Endothelial cell of umbilical vein (primary cell): Measurements from ENCODE around the gene SHKBP1. TPM values are rescaled to one million over a fixed set of nuclear protein-coding genes. Genes with fewer than 3 reads are reported as not detected.

ENCODE experiments used
- BruUV-seq: library from RNA; stranded (reverse); fragments of 400-500 nt; replicated peaks from 2 replicates; lab custom pipeline; 2021; lab: Mats Ljungman, UMichigan
- CTCF ChIA-PET: fragments of 300-600, 350-600 bp; sonication (Branson Sonifier 250); formaldehyde crosslinking; loops from one replicate; lab custom pipeline; 2021; ENCODE audit warnings: antibody characterized with exemption, inconsistent platforms; lab: Charles Lee
- POLR2A ChIA-PET: fragments of 300-600, 350-600 bp; sonication (Branson Sonifier 250); formaldehyde crosslinking; loops from one replicate; lab custom pipeline; 2021; ENCODE audit warnings: antibody characterized with exemption, inconsistent platforms; lab: Charles Lee
- DNase-seq: peaks from one replicate; pipeline ENCODE4 v3.0.0-alpha.2; 2011; ENCODE audit warnings: low read depth, low spot score
- FAIRE-seq: peaks from 2 replicates; lab custom pipeline; 2011; peaks lifted over from hg19 to GRCh38; lab: Jason Lieb, UNC
- H2AFZ ChIP-seq: 2 replicates; pipeline ENCODE4 v1.6.0; 2012; ENCODE audit warnings: low read depth, low read length, control low read depth, inconsistent platforms
- H3K27ac ChIP-seq: 2 replicates; pipeline ENCODE4 v1.5.1; 2011; ENCODE audit warnings: low read depth, mild to moderate bottlenecking, control low read depth, low read length, moderate library complexity; ENCODE audit not compliant: insufficient read depth
- H3K27me3 ChIP-seq, 2 experiments: 2 replicates each; pipeline versions ENCODE4 v1.6.0 to v1.6.1; 2011; ENCODE audit warnings: low read length in 2 of 2, mixed read lengths in 1 of 2; ENCODE audit not compliant: control insufficient read depth in 2 of 2, insufficient read depth in 2 of 2
- H3K36me3 ChIP-seq, 2 experiments: 2 replicates in 1 of 2; 3 replicates in 1 of 2; pipeline ENCODE4 v1.5.1; 2011; ENCODE audit warnings: low read length in 2 of 2, mild to moderate bottlenecking in 1 of 2, moderate library complexity in 1 of 2; ENCODE audit not compliant: control insufficient read depth in 2 of 2, insufficient read depth in 2 of 2; ENCODE audit errors: extremely low read depth in 1 of 2
- H3K4me1 ChIP-seq: 3 replicates; pipeline ENCODE4 v1.5.1; 2011; ENCODE audit warnings: mild to moderate bottlenecking, low read length; ENCODE audit not compliant: control insufficient read depth, insufficient read depth; ENCODE audit errors: extremely low read depth
- H3K4me2 ChIP-seq: 2 replicates; pipeline ENCODE4 v1.6.1; 2011; ENCODE audit warnings: low read length, control low read depth, mixed read lengths; ENCODE audit not compliant: insufficient read depth
- H3K4me3 ChIP-seq, 3 experiments: fragments of 200-600 bp in 1 of 3; sonication (generic), shearing (Covaris generic) in 1 of 3; replicated peaks in 1 of 3; 2 replicates each; pipeline ENCODE4 v1.5.1; 2011 to 2016; ENCODE audit warnings: control low read depth in 3 of 3, low read length in 3 of 3, mild to moderate bottlenecking in 2 of 3, inconsistent platforms in 1 of 3, low read depth in 1 of 3, moderate library complexity in 1 of 3; ENCODE audit not compliant: insufficient read depth in 1 of 3
- H3K79me2 ChIP-seq: 2 replicates; pipeline ENCODE4 v1.6.0; 2012; ENCODE audit warnings: low read length, inconsistent platforms; ENCODE audit not compliant: control insufficient read depth, insufficient read depth
- H3K9ac ChIP-seq: replicated peaks from 2 replicates; pipeline ENCODE3; 2011; ENCODE audit warnings: low read length, control low read depth; ENCODE audit not compliant: insufficient read depth; ENCODE audit errors: extremely low read depth
- H3K9me1 ChIP-seq: replicated peaks from 3 replicates; pipeline ENCODE4 v1.6.0; 2011; ENCODE audit warnings: mild to moderate bottlenecking, low read length; ENCODE audit not compliant: control insufficient read depth, insufficient read depth; ENCODE audit errors: extremely low read depth
- H3K9me3 ChIP-seq: replicated peaks from 2 replicates; pipeline ENCODE4 v1.5.1; 2012; ENCODE audit warnings: low read length, inconsistent platforms; ENCODE audit not compliant: control insufficient read depth, insufficient read depth
- H4K20me1 ChIP-seq: replicated peaks from 2 replicates; pipeline ENCODE3; 2011; ENCODE audit warnings: mild to moderate bottlenecking, low read length; ENCODE audit not compliant: control insufficient read depth, insufficient read depth; ENCODE audit errors: extremely low read depth
- EZH2 ChIP-seq: IDR thresholded peaks from 2 replicates; pipeline ENCODE4 v1.6.1; 2012; ENCODE audit warnings: borderline replicate concordance, low read depth, mild to moderate bottlenecking, moderate library complexity, low read length, inconsistent platforms; ENCODE audit not compliant: severe bottlenecking
- FOS ChIP-seq: IDR thresholded peaks from 2 replicates; pipeline ENCODE4 v1.6.1; 2011; ENCODE audit warnings: mild to moderate bottlenecking, low read length, moderate library complexity, borderline replicate concordance; ENCODE audit not compliant: insufficient read depth
- GATA2 ChIP-seq: IDR thresholded peaks from 2 replicates; pipeline ENCODE4 v1.7.0; 2011; ENCODE audit warnings: low read depth, mild to moderate bottlenecking, moderate library complexity, mixed read lengths, low read length; ENCODE audit not compliant: insufficient read length, insufficient read depth
- JUN ChIP-seq: IDR thresholded peaks from 2 replicates; pipeline ENCODE4 v1.6.1; 2011; ENCODE audit warnings: borderline replicate concordance, low read depth; ENCODE audit not compliant: insufficient read length, insufficient read depth
- MYC ChIP-seq: IDR thresholded peaks from one replicate; pipeline ENCODE4 v1.6.1; 2011; ENCODE audit warnings: mild to moderate bottlenecking, low read depth, low read length
- POLR2A ChIP-seq: IDR thresholded peaks from 2 replicates; pipeline ENCODE4 v1.6.1; 2012; ENCODE audit warnings: low read depth, mild to moderate bottlenecking, control low read depth, low read length
- POLR2AphosphoS5 ChIP-seq: IDR thresholded peaks from 2 replicates; pipeline ENCODE4 v1.6.1; 2012; ENCODE audit warnings: low read depth, mild to moderate bottlenecking, control low read depth, low read length, moderate library complexity; ENCODE audit not compliant: insufficient read depth
- dilution Hi-C: fragments of 300-500 bp; cut with MboI; formaldehyde crosslinking; loops from one replicate; pipeline ENCODE4 v1.15.0; 2019; ENCODE audit warnings: low sequenced_read_pairs; ENCODE audit not compliant: extremely low pct_ligation_motif_present
- intact Hi-C: fragments of 100-400 bp; cut with micrococcal nuclease; formaldehyde crosslinking; loops from one replicate; pipeline ENCODE4 v1.10.0; 2022
- polyA plus RNA-seq, 4 experiments: library from polyadenylated mRNA; depleted of rRNA in 3 of 4; stranded (reverse) in 3 of 4; unstranded in 1 of 4; fragments of >200 nt; gene quantifications; 2 replicates each; pipeline versions ENCODE4 v1.2.1 to v1.2.3, GENCODE V29; 2011 to 2012; ENCODE audit warnings: missing spikeins in 1 of 4
- total RNA-seq: library from RNA; stranded (reverse); gene quantifications from 2 replicates; pipeline ENCODE4 v1.2.3, GENCODE V29; 2021
- TF ChIP-seq, protein P1 (sequence below), 2 donors: IDR thresholded peaks; 1 replicate in 1 of 2; 2 replicates in 1 of 2; pipeline ENCODE4 v1.5.1; 2011; ENCODE audit warnings: low read length in 2 of 2, mild to moderate bottlenecking in 2 of 2, moderate library complexity in 2 of 2, control low read depth in 1 of 2, inconsistent platforms in 1 of 2, low read depth in 1 of 2; ENCODE audit not compliant: insufficient read depth in 1 of 2; ENCODE audit errors: extremely low read depth in 1 of 2
- TF ChIP-seq, protein P2 (sequence below): IDR thresholded peaks from 2 replicates; pipeline ENCODE4 v1.6.1; 2011; ENCODE audit not compliant: insufficient read depth, insufficient read length

The SHKBP1 gene
- total and polyA plus RNA-seq, 2 donors (not counting 3 experiments of a cell fraction or from before 2014, with no cell fraction given): 106 to 113 TPM

DNA sequence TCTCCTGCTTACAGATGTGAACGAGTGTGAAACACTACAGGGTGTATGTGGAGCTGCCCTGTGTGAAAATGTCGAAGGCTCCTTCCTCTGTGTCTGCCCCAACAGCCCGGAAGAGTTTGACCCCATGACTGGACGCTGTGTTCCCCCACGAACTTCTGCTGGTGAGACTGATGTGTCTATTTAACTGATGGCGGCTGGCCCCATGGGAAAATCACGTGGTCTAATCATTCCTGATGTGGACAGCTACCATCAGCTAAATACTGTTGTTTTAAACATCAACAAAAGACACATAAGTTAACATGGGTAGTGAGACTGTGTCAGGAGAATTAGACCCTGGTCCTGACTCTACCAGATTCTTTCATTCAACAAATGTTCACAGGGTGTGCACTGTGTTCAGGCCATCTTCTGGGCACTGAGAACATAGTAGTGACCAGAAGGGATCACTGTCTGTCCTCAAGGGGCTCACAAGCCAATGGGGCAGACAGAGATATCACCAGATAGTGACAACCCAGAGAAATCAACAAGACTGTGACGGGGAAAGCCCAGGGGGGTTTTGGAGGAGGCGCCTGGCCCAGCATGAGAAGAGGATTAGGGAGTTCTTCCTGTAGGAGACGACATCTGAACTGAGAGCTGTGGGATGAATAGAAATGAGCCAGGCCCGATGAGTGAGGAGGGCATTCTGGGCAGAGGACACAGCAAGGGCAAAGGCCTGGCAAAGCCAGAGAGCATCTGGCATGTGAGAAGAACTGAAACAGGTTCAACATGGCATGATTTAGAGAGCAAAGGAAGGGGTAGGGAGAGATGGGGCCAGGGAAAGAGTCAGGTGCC, 42.9 kb downstream of the SHKBP1 start:
- Histone ChIP-seq H3K9me1 (no peaks in the 10 kb centered on the region), H2AFZ (no peak overlapping the region), H3K4me1 (peaks cover 4% of the 10 kb centered on the region), H3K79me2 (no peaks in the 10 kb centered on the region), H3K27me3 (no peaks in the 10 kb centered on the region), H3K9me3 (no peaks in the 10 kb centered on the region), H3K27ac (no peak overlapping the region), H3K4me3 (no peak overlapping the region), H4K20me1 (no peaks in the 10 kb centered on the region), H3K9ac (no peak overlapping the region), H3K36me3 (no peaks in the 10 kb centered on the region), H3K4me2 (no peak overlapping the region)
- intact Hi-C loops (no loop called here), dilution Hi-C loops (no loop called here)
- ChIA-PET POLR2A (no interaction called here), CTCF (interaction anchor here (0.6 to 7.6 kb wide), 4 partner anchors 15 to 768 kb away, joined by 3 to 70 read pairs (median 4); no protein-coding TSS in a partner anchor)
- no peak for DNase-seq
- no TSS peak for BruUV-seq
- TF ChIP-seq JUN (no peak), POLR2A (no peak), GATA2 (no peak), EZH2 (no peak), MYC (no peak), POLR2AphosphoS5 (no peak), FOS (no peak)
- TF ChIP-seq, protein P1, sequence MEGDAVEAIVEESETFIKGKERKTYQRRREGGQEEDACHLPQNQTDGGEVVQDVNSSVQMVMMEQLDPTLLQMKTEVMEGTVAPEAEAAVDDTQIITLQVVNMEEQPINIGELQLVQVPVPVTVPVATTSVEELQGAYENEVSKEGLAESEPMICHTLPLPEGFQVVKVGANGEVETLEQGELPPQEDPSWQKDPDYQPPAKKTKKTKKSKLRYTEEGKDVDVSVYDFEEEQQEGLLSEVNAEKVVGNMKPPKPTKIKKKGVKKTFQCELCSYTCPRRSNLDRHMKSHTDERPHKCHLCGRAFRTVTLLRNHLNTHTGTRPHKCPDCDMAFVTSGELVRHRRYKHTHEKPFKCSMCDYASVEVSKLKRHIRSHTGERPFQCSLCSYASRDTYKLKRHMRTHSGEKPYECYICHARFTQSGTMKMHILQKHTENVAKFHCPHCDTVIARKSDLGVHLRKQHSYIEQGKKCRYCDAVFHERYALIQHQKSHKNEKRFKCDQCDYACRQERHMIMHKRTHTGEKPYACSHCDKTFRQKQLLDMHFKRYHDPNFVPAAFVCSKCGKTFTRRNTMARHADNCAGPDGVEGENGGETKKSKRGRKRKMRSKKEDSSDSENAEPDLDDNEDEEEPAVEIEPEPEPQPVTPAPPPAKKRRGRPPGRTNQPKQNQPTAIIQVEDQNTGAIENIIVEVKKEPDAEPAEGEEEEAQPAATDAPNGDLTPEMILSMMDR (IDR thresholded peaks at IDR 0.05; ENCODE audit: extremely low read depth in 1 of 2, insufficient read depth in 1 of 2, low read depth in 1 of 2, low read length in 2 of 2): no peak
- TF ChIP-seq, protein P2, sequence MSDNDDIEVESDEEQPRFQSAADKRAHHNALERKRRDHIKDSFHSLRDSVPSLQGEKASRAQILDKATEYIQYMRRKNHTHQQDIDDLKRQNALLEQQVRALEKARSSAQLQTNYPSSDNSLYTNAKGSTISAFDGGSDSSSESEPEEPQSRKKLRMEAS: no peak
- FAIRE-seq: no peak
